Stimulated activated naive CD8-positive, alpha-beta T cell treated with anti-CD3 and anti-CD28 coated beads, Interleukin-15, amount 100 ng/mL, for 72 hours (primary cell): Measurements from ENCODE around the gene MYH7B.

Experiments
- ATAC-seq: fragments of 150-1000 bp; cut with Tn5 transposase; 2 replicates; pipeline ENCODE4 v1.10.0; 2021; ENCODE audit warnings: mild to moderate bottlenecking, moderate library complexity
- DNase-seq, 2 donors: peaks; one replicate each; pipeline ENCODE4 v3.0.0; 2021 to 2022
- H3K27ac Mint-ChIP-seq, 2 donors: one replicate each; pipeline ENCODE4 v1.8.0; 2022; ENCODE audit warnings: mild to moderate bottlenecking in 2 of 2, mixed read lengths in 2 of 2, moderate library complexity in 2 of 2
- H3K27me3 Mint-ChIP-seq: one replicate; pipeline ENCODE4 v1.8.0; 2022; ENCODE audit warnings: mixed read lengths
- H3K4me1 Mint-ChIP-seq: one replicate; pipeline ENCODE4 v1.8.0; 2022; ENCODE audit warnings: mild to moderate bottlenecking, mixed read lengths
- H3K4me3 Mint-ChIP-seq, 2 donors: one replicate each; pipeline ENCODE4 v1.8.0; 2022; ENCODE audit warnings: mild to moderate bottlenecking in 2 of 2, mixed read lengths in 2 of 2, moderate library complexity in 1 of 2
- H3K9me3 Mint-ChIP-seq, 2 donors: one replicate each; pipeline ENCODE4 v1.8.0; 2022; ENCODE audit warnings: mixed read lengths in 2 of 2

MYH7B gene

DNA sequence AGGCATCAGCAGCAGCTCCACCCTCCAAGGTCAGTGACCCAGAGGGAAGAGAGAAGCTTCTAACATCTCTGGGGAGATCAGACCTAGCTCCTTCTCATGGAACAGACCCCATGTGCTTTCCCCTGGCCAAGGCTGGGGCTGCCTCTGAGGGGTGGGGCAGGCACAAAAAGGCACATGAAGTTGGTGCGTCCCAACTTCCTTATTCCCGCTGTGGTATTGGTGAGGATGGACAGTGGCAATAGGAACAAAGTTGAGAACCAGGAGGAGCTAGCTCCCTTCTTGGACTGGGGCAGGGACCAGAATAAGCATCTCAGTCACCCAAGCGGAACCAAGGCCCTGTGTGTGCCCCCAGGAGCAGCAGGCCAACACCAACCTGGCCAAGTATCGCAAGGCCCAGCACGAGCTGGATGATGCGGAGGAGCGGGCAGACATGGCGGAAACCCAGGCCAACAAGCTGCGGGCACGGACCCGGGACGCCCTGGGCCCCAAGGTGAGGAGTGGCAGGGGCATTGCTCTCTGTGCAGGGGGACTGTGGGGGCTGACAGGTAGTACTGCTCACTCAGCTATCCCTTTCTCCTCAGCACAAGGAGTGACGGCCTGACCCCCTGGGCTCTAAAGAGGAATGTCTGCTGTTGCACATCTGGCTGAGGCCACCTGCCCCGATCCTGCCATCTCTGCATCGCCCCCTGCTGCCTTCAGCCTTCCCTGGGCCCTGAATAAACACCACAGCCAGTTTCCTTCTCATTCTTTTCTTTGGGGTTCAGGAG is 46.1 kb downstream of the MYH7B start:
- Mint-ChIP-seq H3K27me3 (no peaks in the 10 kb centered on the region), H3K4me3 (no peak overlapping the region), H3K9me3 (no peaks in the 10 kb centered on the region), H3K27ac (no peak overlapping the region), H3K4me1 (no peaks in the 10 kb centered on the region)
- DNase-seq = no peak
- ATAC-seq = no peak

DNA sequence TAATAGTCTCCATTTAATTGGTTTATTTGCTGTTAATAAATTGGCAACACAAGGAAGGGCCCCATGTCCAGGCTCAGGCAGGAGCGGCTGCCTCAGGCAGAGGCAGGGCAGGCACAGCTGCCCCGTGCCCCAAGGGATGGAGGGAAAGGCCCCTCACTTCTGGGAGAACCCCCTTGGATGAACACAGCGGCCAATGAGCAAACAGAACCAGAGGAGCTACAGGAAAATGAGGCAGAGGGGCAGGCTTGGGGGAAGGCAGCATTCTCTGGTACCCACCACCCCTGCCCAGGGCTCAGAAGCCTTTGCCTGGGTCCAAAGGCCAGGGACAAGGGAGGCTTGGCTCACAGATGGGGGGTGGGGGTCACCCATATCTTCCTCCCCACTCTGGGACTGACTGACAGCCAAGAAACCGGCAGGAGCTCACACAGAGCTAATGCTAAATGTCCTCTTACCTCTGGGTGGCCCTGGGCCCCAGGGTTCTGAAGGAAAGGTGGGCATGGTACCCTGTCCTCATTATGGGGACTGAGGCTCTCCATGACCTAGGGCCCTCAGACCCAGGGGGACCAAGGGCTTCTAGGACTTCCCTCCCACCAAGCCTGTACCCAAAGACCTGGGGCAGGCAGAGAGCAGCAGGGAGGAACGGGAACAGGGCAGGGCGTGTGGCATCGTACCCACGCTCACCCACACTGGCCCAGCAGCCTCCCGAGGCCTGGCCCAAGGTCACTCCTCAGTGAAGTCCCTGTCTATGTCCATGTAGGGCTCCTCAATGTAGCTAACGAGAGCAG is 47.0 kb downstream of the MYH7B start:
- DNase-seq = no peak

DNA sequence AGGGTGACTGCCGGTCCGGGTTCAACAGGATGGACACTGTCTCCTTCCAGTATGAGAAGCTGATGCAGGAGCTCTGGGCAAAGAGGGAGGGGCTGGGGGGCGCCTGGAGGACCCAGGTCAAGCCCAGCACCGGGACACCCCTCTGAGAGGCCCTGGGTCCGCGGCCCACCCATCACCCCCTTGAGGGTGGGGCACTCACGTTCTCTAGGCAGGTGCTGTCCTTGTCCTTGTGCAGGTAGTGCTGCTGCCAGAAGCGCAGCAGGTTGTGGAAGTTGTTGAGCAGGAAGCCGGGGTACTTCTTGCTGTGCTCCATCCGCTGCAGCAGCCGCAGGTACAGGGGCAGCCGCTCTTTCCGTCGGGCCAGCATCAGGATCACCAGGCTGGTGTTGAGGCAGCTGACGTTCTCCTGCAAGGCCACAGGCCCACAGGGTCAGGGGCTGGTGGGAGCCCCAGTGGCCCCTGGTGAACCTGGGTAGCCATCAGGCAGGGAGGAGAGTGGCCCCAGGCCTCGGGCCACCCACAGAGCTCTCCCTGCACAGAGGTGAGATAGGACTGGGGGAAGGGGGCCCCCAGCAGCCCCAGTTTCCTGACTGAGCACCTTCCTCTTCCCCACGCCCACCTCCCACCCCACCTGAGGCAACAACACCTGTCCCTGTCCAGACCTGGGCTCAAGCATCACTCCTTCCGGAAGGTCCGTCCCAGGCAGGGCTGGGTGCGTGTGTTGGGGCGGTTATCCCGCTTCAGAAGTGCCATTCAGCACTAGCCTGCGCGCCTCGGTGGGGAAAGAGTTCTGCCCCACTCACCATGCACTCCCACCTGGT is 47.8 kb downstream of the MYH7B start:
- Mint-ChIP-seq H3K4me3 (no peak overlapping the region), H3K27me3 (no peaks in the 10 kb centered on the region), H3K9me3 (no peaks in the 10 kb centered on the region), H3K27ac (no peak overlapping the region), H3K4me1 (no peaks in the 10 kb centered on the region)
- no peak for DNase-seq
- ATAC-seq = peak; percentile 18

More for the DNA sequence above, 47.0 kb downstream of the MYH7B start:
- Mint-ChIP-seq H3K27ac (peak overlapping the region in 1 of 2 donors; percentile 46), H3K4me1 (no peaks in the 10 kb centered on the region), H3K9me3 (no peaks in the 10 kb centered on the region), H3K27me3 (no peaks in the 10 kb centered on the region), H3K4me3 (no peak overlapping the region)
- no peak for ATAC-seq

DNA sequence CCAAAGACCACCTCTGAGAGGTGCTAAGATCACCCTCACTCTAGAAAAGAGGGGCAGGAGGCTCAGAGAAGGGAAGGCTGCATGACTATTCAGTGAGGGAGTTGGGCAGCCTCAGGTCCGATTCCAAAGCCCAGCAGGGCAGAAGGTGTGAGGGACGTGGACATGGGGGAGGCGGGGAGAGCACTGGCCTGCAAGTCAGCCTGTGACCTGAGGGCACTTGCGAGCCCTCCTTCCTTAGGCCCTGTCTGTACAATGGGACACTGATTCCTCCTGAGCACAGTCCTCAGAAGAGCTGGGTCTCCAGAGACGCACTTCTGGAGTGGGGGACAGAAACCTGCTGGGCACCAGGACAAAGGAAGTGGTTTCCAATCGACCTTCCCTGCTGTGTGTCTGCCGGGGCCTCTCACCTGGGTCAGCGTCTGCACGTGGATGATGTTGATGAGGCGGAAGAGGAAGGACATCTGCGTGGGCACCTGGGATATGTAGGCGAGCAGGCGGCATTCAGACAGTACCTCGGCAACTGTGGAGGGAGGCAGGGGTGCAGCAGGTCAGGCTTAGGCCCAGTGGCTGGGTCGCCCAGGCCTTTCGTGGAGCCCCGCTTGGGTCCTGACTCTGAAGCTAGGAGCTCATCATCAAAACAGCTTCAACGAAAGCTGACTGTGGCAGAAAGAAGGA is 48.5 kb downstream of the MYH7B start:
- H3K27me3 Mint-ChIP-seq = no peaks in the 10 kb centered on the region
- no peak overlapping the region for H3K4me3 Mint-ChIP-seq
- peak overlapping the region in 1 of 2 donors; percentile 4 for H3K27ac Mint-ChIP-seq
- no peaks in the 10 kb centered on the region for H3K4me1 Mint-ChIP-seq
- ATAC-seq (no peak), DNase-seq (no peak)
- no peaks in the 10 kb centered on the region for H3K9me3 Mint-ChIP-seq

DNA sequence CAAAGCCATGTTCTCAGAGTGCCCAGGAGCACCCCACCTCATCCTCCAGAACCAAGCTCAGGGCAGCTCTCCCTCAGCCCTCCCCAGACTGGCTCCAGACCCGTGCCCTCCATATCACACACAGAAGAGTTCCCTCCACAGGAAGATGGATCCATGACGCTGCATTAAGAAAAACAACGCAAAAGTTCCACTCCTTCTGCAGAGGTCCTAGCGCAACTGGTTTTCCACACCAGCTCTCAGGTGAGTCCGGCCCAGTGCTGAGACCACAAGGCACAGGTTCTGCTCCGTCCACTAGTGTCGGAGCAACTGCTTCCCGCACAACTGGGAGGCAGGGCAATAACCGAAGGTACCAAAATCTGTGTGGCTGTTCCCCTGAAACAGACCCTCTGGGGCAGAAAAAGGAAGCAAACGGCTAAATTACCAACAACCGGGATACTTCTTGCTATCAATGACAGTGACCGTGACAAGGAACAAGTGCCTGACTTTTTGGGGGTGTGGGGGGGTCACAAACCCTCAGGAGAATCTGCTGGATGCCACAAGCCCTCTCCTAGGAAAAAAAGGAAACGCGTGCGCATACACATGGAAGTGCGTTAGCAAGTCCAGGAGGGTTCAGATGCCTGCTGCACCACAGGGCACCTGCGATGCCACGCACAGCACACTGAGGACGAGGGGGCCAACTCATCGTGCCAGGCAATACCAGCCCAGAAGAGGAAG is 49.2 kb downstream of the MYH7B start:
- DNase-seq (no peak), ATAC-seq (no peak)
- H3K27ac Mint-ChIP-seq = peak overlapping the region in 1 of 2 donors; percentile 4
- no peaks in the 10 kb centered on the region for H3K27me3 Mint-ChIP-seq
- no peak overlapping the region for H3K4me3 Mint-ChIP-seq
- H3K4me1 Mint-ChIP-seq = no peaks in the 10 kb centered on the region
- no peaks in the 10 kb centered on the region for H3K9me3 Mint-ChIP-seq
